GM20431 (cell line): ENCODE data around the gene MAP2K2.
"Not testable (repeated sequence)": the region's sequence is repeated elsewhere in the genome, so short reads cannot be mapped to it uniquely, and the experiment has no call there.

Experiments
- in situ Hi-C: fragments of 300-500 bp; cut with MseI, MboI; formaldehyde crosslinking; loops from one replicate; pipeline ENCODE4 v1.15.0; 2020; ENCODE audit warnings: low sequenced_read_pairs; ENCODE audit not compliant: unreplicated experiment

The MAP2K2 gene

GRCh38 chr19:4134351-4134750, 10.4 kb upstream of the MAP2K2 start:
- in situ Hi-C loops = no loop called here

- in situ Hi-C loops = no loop called here
Measured at GRCh38 chr19:4130744-4131438, 7.0 kb upstream of the MAP2K2 start.

GRCh38 chr19:4129050-4129449, 5.1 kb upstream of the MAP2K2 start:
- in situ Hi-C loops = not testable (repeated sequence)

GRCh38 chr19:4127322-4127721, 3.4 kb upstream of the MAP2K2 start:
- in situ Hi-C loops = not testable (repeated sequence)

- in situ Hi-C loops = no loop called here
Measured at GRCh38 chr19:4124638-4125037, 716 bp upstream of the MAP2K2 start.

- in situ Hi-C loops = no loop called here
Measured at GRCh38 chr19:4122480-4122879, 1.4 kb downstream of the MAP2K2 start.

- in situ Hi-C loops = no loop called here
Measured at GRCh38 chr19:4121815-4122214, 2.1 kb downstream of the MAP2K2 start.

GRCh38 chr19:4121273-4121612, 2.7 kb downstream of the MAP2K2 start:
- in situ Hi-C loops = no loop called here

- in situ Hi-C loops = no loop called here
Measured at GRCh38 chr19:4120559-4121272, 3.2 kb downstream of the MAP2K2 start.

GRCh38 chr19:4119763-4120162, 4.2 kb downstream of the MAP2K2 start:
- in situ Hi-C loops = no loop called here

GRCh38 chr19:4115818-4116385, 8.0 kb downstream of the MAP2K2 start:
- in situ Hi-C loops = no loop called here

- in situ Hi-C loops = no loop called here
Measured at GRCh38 chr19:4115050-4115817, 8.7 kb downstream of the MAP2K2 start.

GRCh38 chr19:4114181-4114580, 9.7 kb downstream of the MAP2K2 start:
- in situ Hi-C loops = no loop called here

- in situ Hi-C loops = no loop called here
Measured at GRCh38 chr19:4113398-4114088, 10.4 kb downstream of the MAP2K2 start.

- in situ Hi-C loops = no loop called here
Measured at GRCh38 chr19:4112367-4112766, 11.6 kb downstream of the MAP2K2 start.

GRCh38 chr19:4109626-4109945, 14.3 kb downstream of the MAP2K2 start:
- in situ Hi-C loops = no loop called here

- in situ Hi-C loops = no loop called here
Measured at GRCh38 chr19:4108767-4109625, 14.9 kb downstream of the MAP2K2 start.

- in situ Hi-C loops = no loop called here
Measured at GRCh38 chr19:4103080-4103433, 20.9 kb downstream of the MAP2K2 start.

- in situ Hi-C loops = no loop called here
Measured at GRCh38 chr19:4102339-4103079, 21.4 kb downstream of the MAP2K2 start.
